ENCODE results near the gene NTF4. TPM values are rescaled to one million over a fixed set of nuclear protein-coding genes. Genes with fewer than 3 reads are reported as not detected.

NTF4 gene, protein sequence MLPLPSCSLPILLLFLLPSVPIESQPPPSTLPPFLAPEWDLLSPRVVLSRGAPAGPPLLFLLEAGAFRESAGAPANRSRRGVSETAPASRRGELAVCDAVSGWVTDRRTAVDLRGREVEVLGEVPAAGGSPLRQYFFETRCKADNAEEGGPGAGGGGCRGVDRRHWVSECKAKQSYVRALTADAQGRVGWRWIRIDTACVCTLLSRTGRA
- total RNA-seq: not detected in 2 replicates

DNA sequence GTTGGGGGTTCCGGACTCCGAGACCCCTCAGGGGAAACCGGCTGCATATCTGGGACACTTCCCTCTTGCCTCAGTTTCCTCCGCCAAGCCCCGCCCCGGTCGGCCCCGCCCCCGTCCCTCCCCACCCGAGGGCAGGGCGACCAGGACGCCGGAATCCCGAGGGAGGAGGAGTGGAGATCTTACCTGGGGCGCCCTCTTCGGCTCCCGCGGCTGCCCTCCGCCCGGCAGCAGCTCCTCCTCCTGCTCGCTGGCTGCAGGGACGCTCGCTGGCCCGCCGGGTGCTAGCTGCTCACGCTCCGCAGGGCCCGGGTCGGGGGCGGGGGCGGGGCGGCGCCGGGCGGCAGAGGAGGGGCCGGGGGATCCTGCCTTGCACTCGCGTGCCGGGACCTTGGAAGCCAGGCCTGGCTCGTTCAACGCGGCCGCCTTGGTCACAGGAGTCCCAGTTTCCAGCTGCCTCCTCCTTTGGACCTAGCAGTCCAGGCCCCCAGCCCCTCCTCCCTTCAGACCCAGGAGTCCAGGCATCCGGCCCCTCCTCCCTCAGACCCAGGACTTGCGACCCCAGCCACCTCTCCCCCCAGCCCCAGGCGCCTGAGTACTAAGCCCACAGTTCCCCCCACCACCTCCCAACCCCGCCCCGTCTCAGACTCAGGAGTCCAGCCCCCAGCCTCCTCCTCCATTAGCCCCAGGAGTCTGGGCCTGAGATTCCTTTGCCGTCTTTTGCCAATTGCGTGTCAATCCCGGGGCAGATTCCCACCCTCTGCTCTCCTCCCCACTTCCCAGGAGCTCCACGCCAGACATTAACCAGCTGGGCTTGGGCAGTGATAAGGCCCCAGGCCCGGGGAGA lies at the start of gene NTF4:
NTF4 (minus strand) TSS at position 51 of the 844 bp plus-strand sequence. CDS start 2,821 bp downstream, outside the sequence.
- DNase-seq: no peak
- H3K27me3 Mint-ChIP-seq: peaks cover 44% of the 10 kb centered on the region
- H3K4me1 Mint-ChIP-seq: no peaks in the 10 kb centered on the region
- ChIA-PET POLR2A (interaction anchor here (0.6 kb wide), 1 partner anchor 130 kb away, joined by 3 read pairs; no protein-coding TSS in a partner anchor), CTCF (no interaction called here)
- no peak within 1 kb of the TSS for H3K27ac Mint-ChIP-seq
- TF ChIP-seq CTCF (IDR thresholded peaks at IDR 0.05): no peak
- H3K4me3 Mint-ChIP-seq: no peak within 1 kb of the TSS
- intact Hi-C loops (cut with micrococcal nuclease): no loop called here
- H3K36me3 Mint-ChIP-seq (ENCODE audit: low read depth): no peaks in the 10 kb centered on the region
- no peak for ATAC-seq (ENCODE audit: low read depth)
- H3K9me3 Mint-ChIP-seq: no peaks in the 10 kb centered on the region

DNA sequence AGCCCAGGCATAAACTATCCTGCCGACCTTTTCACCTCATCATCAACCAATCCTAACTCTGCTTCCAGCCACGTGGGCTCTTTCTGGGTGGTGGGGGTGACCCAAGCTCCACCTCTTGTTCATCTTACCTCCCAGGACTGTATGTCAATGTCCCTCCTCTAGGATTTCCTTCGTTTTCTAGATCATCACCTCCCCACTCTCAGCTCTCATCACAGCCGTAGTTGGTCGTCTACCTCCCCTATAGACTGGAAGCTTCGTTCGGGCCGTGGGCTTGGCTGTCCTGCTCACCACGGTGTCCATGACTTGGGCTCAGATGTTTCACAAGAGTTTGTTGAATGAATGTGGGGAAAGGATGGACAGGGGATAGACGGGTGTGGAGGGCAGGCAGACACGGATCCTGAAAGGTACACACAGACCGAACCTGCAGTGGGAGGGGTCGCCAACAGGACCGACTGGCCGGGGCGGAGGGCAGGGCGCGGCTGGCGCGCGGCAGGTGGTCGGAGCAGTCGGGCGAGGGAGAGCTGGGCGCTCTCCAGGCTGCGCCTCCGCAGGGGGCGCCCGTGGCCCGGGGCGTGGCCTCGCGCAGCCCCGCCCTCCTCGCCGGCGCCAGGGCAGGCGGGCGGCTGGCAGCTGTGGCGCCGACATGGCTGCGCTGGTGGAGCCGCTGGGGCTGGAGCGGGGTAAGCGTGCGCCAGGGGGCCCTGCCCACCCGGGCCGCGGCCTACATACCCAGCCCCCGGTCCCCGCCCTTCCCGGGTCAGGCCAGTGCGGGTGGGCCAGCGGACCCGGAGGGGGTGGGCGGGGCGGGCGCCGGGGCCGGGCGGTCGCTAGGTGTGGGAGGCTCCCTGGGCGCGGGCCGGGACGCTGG lies 49.4 kb upstream of the NTF4 start, which contains the start of gene LIN7B:
LIN7B (plus strand) TSS at position 609 of the 868 bp plus-strand sequence; CDS start at position 644, 35 bp downstream.
- DNase-seq (peak; percentile 91), ATAC-seq (ENCODE audit: low read depth) (peak; percentile 65)
- Mint-ChIP-seq H3K4me3 (peak within 1 kb of the TSS; percentile 86), H3K4me1 (peaks cover 38% of the 10 kb centered on the region), H3K27ac (peak within 1 kb of the TSS; percentile 68), H3K27me3 (no peaks in the 10 kb centered on the region), H3K36me3 (ENCODE audit: low read depth) (peaks cover 5% of the 10 kb centered on the region), H3K9me3 (no peaks in the 10 kb centered on the region)
- no peak for TF ChIP-seq CTCF (IDR thresholded peaks at IDR 0.05)
- intact Hi-C loops (cut with micrococcal nuclease): loop anchor here (2.0 to 10.0 kb wide), 5 partner anchors 15 to 761 kb away; partner anchors contain the start of genes AKT1S1, DBP, GYS1 and RUVBL2
- CTCF ChIA-PET: interaction anchor here (1.0 to 1.8 kb wide), 14 partner anchors 8 to 469 kb away, joined by 3 to 21 read pairs (median 4); partner anchors contain the start of genes CA11 and GYS1
- POLR2A ChIA-PET: interaction anchor here (0.5 to 1.6 kb wide), 8 partner anchors 14 to 476 kb away, joined by 3 to 10 read pairs (median 4); no protein-coding TSS in a partner anchor

GRCh38 chr19:49111218-49111998 lies 46.8 kb upstream of the NTF4 start:
- peaks cover 17% of the 10 kb centered on the region for H3K4me1 Mint-ChIP-seq
- DNase-seq: no peak
- no peak overlapping the region for H3K4me3 Mint-ChIP-seq
- no peak for TF ChIP-seq CTCF (IDR thresholded peaks at IDR 0.05)
- no peak overlapping the region for H3K27ac Mint-ChIP-seq
- H3K9me3 Mint-ChIP-seq: no peaks in the 10 kb centered on the region
- CTCF ChIA-PET: interaction anchor here (0.6 to 1.6 kb wide), 2 partner anchors 87 to 97 kb away, joined by 3 to 6 read pairs; no protein-coding TSS in a partner anchor
- peaks cover 28% of the 10 kb centered on the region for H3K36me3 Mint-ChIP-seq (ENCODE audit: low read depth)
- intact Hi-C loops (cut with micrococcal nuclease): loop anchor here (5.0 to 10.0 kb wide), 4 partner anchors 96 to 763 kb away; partner anchors contain the start of genes AKT1S1, DBP, GYS1 and RUVBL2
- no peak for ATAC-seq (ENCODE audit: low read depth)
- H3K27me3 Mint-ChIP-seq: no peaks in the 10 kb centered on the region
- POLR2A ChIA-PET: interaction anchor here (0.6 kb wide), 1 partner anchor 10 kb away, joined by 3 read pairs; no protein-coding TSS in a partner anchor

GRCh38 chr19:49110567-49110966 lies 45.9 kb upstream of the NTF4 start:
- intact Hi-C loops (cut with micrococcal nuclease): loop anchor here (5.0 to 10.0 kb wide), 4 partner anchors 97 to 764 kb away; partner anchors contain the start of genes AKT1S1, DBP, GYS1 and RUVBL2
- H3K9me3 Mint-ChIP-seq: no peaks in the 10 kb centered on the region
- H3K27ac Mint-ChIP-seq: no peak overlapping the region
- H3K4me3 Mint-ChIP-seq: no peak overlapping the region
- DNase-seq (no peak), ATAC-seq (ENCODE audit: low read depth) (no peak)
- no peak for TF ChIP-seq CTCF (IDR thresholded peaks at IDR 0.05)
- CTCF ChIA-PET: interaction anchor here (1.6 kb wide), 1 partner anchor 98 kb away, joined by 6 read pairs; no protein-coding TSS in a partner anchor
- POLR2A ChIA-PET: no interaction called here
- H3K27me3 Mint-ChIP-seq: no peaks in the 10 kb centered on the region
- peaks cover 13% of the 10 kb centered on the region for H3K4me1 Mint-ChIP-seq
- H3K36me3 Mint-ChIP-seq (ENCODE audit: low read depth): peaks cover 36% of the 10 kb centered on the region
